GM12878 (cell line): ENCODE results near the gene TMEM201. TPM values are rescaled to one million over a fixed set of nuclear protein-coding genes. Genes with fewer than 3 reads are reported as not detected.

Source experiments
- ATAC-seq: fragments of 200-7000 bp; cut with Tn5 transposase; 3 replicates; pipeline ENCODE4 v1.9.1; 2020; ENCODE audit warnings: mild to moderate bottlenecking, moderate library complexity
- BruUV-seq: library from RNA; stranded (reverse); fragments of 400-500 nt; replicated peaks from 2 replicates; lab custom pipeline; 2021; lab: Mats Ljungman, UMichigan
- CTCF ChIA-PET: fragments of 300-600 bp; sonication (Branson Sonifier 250); formaldehyde crosslinking; extraction: SDS; loops from one replicate; lab custom pipeline; 2021; ENCODE audit warnings: inconsistent platforms; lab: Yijun Ruan, JAX
- POLR2A ChIA-PET: fragments of 350-600 bp; formaldehyde crosslinking; extraction: SDS; loops from one replicate; lab custom pipeline; 2021; ENCODE audit warnings: inconsistent platforms; lab: Charles Lee
- RAD21 ChIA-PET: fragments of 300-600 bp; sonication (Branson Sonifier 250); formaldehyde crosslinking; loops from one replicate; lab custom pipeline; 2023; ENCODE audit warnings: antibody characterized with exemption; ENCODE audit not compliant: unreplicated experiment; lab: Charles Lee
- SMC1A ChIA-PET: fragments of 300-600 bp; sonication (Branson Sonifier 250); formaldehyde crosslinking; loops from one replicate; lab custom pipeline; 2023; ENCODE audit not compliant: unreplicated experiment, uncharacterized antibody; lab: Charles Lee
- DNase-seq: peaks from one replicate; pipeline ENCODE4 v3.0.0-alpha.2; 2011; ENCODE audit warnings: low read depth, low spot score
- FAIRE-seq: peaks from 3 replicates; lab custom pipeline; 2011; peaks lifted over from hg19 to GRCh38; lab: Jason Lieb, UNC
- H2AFZ ChIP-seq: 2 replicates; pipeline ENCODE4 v1.6.0; 2011; ENCODE audit warnings: low read depth, low read length, control low read depth; ENCODE audit not compliant: control insufficient read depth
- H3K27ac ChIP-seq: 2 replicates; pipeline ENCODE4 v1.5.1; 2011; ENCODE audit warnings: control low read depth; ENCODE audit not compliant: control insufficient read depth, insufficient read depth
- H3K27me3 ChIP-seq, 2 experiments: replicated peaks in 1 of 2; 2 replicates each; pipeline versions ENCODE4 v1.6.0 to v1.6.1; 2011; ENCODE audit warnings: low read length in 1 of 2; ENCODE audit not compliant: control insufficient read depth in 2 of 2, insufficient read depth in 2 of 2
- H3K36me3 ChIP-seq, 2 experiments: 2 replicates each; pipeline ENCODE4 v1.5.1; 2011; ENCODE audit warnings: low read length in 1 of 2; ENCODE audit not compliant: control insufficient read depth in 2 of 2, insufficient read depth in 2 of 2
- H3K4me1 ChIP-seq: 2 replicates; pipeline ENCODE4 v1.6.1; 2011; ENCODE audit warnings: mild to moderate bottlenecking, low read length, moderate library complexity, mixed read lengths; ENCODE audit not compliant: control insufficient read depth, insufficient read depth
- H3K4me2 ChIP-seq: 2 replicates; pipeline ENCODE4 v1.6.0; 2011; ENCODE audit warnings: control low read depth; ENCODE audit not compliant: control insufficient read depth, insufficient read depth
- H3K4me3 ChIP-seq: fragments of 200-600 bp; sonication (generic); 2 replicates; pipeline ENCODE4 v1.5.1; 2016
- H3K79me2 ChIP-seq: 2 replicates; pipeline ENCODE4 v1.6.0; 2011; ENCODE audit warnings: low read length; ENCODE audit not compliant: control insufficient read depth, insufficient read depth
- H3K9ac ChIP-seq: 2 replicates; pipeline ENCODE4 v1.8.0; 2011; ENCODE audit warnings: low read length, control low read depth, mixed read lengths; ENCODE audit not compliant: control insufficient read depth, insufficient read depth
- H3K9me3 ChIP-seq: replicated peaks from 3 replicates; pipeline ENCODE4 v1.5.1; 2011; ENCODE audit warnings: mild to moderate bottlenecking, low read length; ENCODE audit not compliant: control insufficient read depth, insufficient read depth
- H4K20me1 ChIP-seq: 2 replicates; pipeline ENCODE4 v1.6.0; 2011; ENCODE audit not compliant: control insufficient read depth, insufficient read depth
- HDAC6 ChIP-seq: fragments of 200-600 bp; sonication (generic); IDR thresholded peaks from one replicate; pipeline ENCODE4 v1.8.0; 2017; ENCODE audit warnings: antibody characterized with exemption; ENCODE audit not compliant: unreplicated experiment
- HDGF ChIP-seq: fragments of 450-650 bp; IDR thresholded peaks from 2 replicates; pipeline ENCODE4 v1.6.1; 2016; ENCODE audit warnings: antibody characterized with exemption
- MXI1 ChIP-seq: fragments of 150-350 bp; IDR thresholded peaks from 2 replicates; pipeline ENCODE4 v1.6.1; 2011; ENCODE audit warnings: low read depth, mild to moderate bottlenecking, inconsistent platforms, low read length, improper control_type of control experiment
- MYC ChIP-seq: IDR thresholded peaks from 2 replicates; pipeline ENCODE4 v1.6.1; 2011; ENCODE audit warnings: mild to moderate bottlenecking, low read length, moderate library complexity, inconsistent platforms; ENCODE audit not compliant: insufficient read depth, insufficient replicate concordance, insufficient read length, severe bottlenecking
- SMAD1 ChIP-seq: fragments of 450-650 bp; IDR thresholded peaks from 2 replicates; pipeline ENCODE4 v1.6.1; 2018; ENCODE audit warnings: mild to moderate bottlenecking, low read depth; ENCODE audit not compliant: partially characterized antibody
- SPI1 ChIP-seq: IDR thresholded peaks from 2 replicates; pipeline ENCODE4 v1.6.1; 2011; ENCODE audit warnings: low read depth, mild to moderate bottlenecking, low read length, moderate library complexity, borderline replicate concordance; ENCODE audit not compliant: insufficient read depth
- STAT1 ChIP-seq: fragments of 450-650 bp; conservative IDR thresholded peaks from 2 replicates; pipeline ENCODE4 v1.6.1; 2014; ENCODE audit warnings: antibody characterized with exemption, mild to moderate bottlenecking
- STAT3 ChIP-seq: IDR thresholded peaks from 2 replicates; pipeline ENCODE4 v1.6.1; 2011; ENCODE audit warnings: low read depth, low read length, improper control_type of control experiment
- YBX1 ChIP-seq: fragments of 450-650 bp; IDR thresholded peaks from 2 replicates; pipeline ENCODE4 v1.6.1; 2016; ENCODE audit warnings: antibody characterized with exemption
- ZBED1 ChIP-seq: IDR thresholded peaks from 2 replicates; pipeline ENCODE4 v1.6.1; 2016; ENCODE audit warnings: borderline replicate concordance
- ZZZ3 ChIP-seq: IDR thresholded peaks from 2 replicates; pipeline ENCODE4 v1.6.1; 2011; ENCODE audit warnings: low read depth; ENCODE audit not compliant: control insufficient read depth, insufficient read length
- WGBS: methylation state at CpG from one replicate; pipeline ENCODE4 v1.1.6; 2016; ENCODE audit warnings: low lambda C conversion rate; ENCODE audit not compliant: insufficient replicate concordance, insufficient coverage; ENCODE audit errors: missing lambda C conversion rate; 5-methylcytosine and 5-hydroxymethylcytosine counted together
- in situ Hi-C: fragments of 300-500 bp; cut with MboI; formaldehyde crosslinking; loops from 9 replicates; pipeline ENCODE4 v1.14.3; 2018; ENCODE audit warnings: mixed read lengths
- intact Hi-C: fragments of 100-400 bp; cut with micrococcal nuclease; formaldehyde crosslinking; loops from one replicate; pipeline ENCODE4 v1.14.2; 2022; ENCODE audit not compliant: unreplicated experiment
- polyA plus RNA-seq, 11 experiments: library from polyadenylated mRNA; depleted of rRNA in 4 of 11; unstranded in 6 of 11; stranded (reverse) in 5 of 11; fragments of >200 nt; fragmentation: Nextera tagmentation in 4 of 11; fragmentation: Illumina TruSeq in 1 of 11; extraction: Ambion mirVana in 4 of 11; extraction: Trizol in 1 of 11; gene quantifications; 1 replicate in 1 of 11; 2 replicates in 10 of 11; pipeline versions ENCODE4 v1.2.1 to v1.2.3, GENCODE V29; 2011 to 2016; ENCODE audit warnings: inconsistent platforms in 2 of 11, missing spikeins in 2 of 11, low read depth in 1 of 11
- total RNA-seq, 4 experiments: library from RNA; depleted of rRNA in 3 of 4; stranded (reverse); fragments of >200 nt in 3 of 4; fragmentation: Illumina TruSeq in 1 of 4; extraction: Trizol in 1 of 4; gene quantifications; 2 replicates each; pipeline versions ENCODE4 v1.2.1 to v1.2.3, GENCODE V29; 2013 to 2021
- TF ChIP-seq, protein P1 (sequence below): fragments of 450-650 bp; formaldehyde crosslinking; IDR thresholded peaks from 2 replicates; pipeline ENCODE4 v1.4.0; 2022; ENCODE audit warnings: mild to moderate bottlenecking, moderate library complexity
- TF ChIP-seq, protein P2 (sequence below): fragments of 450-650 bp; IDR thresholded peaks from 2 replicates; pipeline ENCODE4 v1.6.1; 2016; ENCODE audit warnings: mild to moderate bottlenecking
- TF ChIP-seq, protein P3 (sequence below): fragments of 450-650 bp; IDR thresholded peaks from 2 replicates; pipeline ENCODE4 v1.6.1; 2016; ENCODE audit warnings: mild to moderate bottlenecking
- TF ChIP-seq, protein P4 (sequence below): fragments of 450-650 bp; IDR thresholded peaks from 2 replicates; pipeline ENCODE4 v1.6.1; 2017; ENCODE audit warnings: mild to moderate bottlenecking
- TF ChIP-seq, protein P5 (sequence below): fragments of 150-350 bp; IDR thresholded peaks from 2 replicates; pipeline ENCODE4 v1.6.1; 2014; ENCODE audit warnings: mild to moderate bottlenecking, low read depth, low read length

TMEM201 gene
- total and polyA plus RNA-seq, 10 of the 15 experiments (the other 5 are each of a cell fraction or from before 2014, with no cell fraction given), result 0.13 to 26.6 (median 6.1) TPM

DNA sequence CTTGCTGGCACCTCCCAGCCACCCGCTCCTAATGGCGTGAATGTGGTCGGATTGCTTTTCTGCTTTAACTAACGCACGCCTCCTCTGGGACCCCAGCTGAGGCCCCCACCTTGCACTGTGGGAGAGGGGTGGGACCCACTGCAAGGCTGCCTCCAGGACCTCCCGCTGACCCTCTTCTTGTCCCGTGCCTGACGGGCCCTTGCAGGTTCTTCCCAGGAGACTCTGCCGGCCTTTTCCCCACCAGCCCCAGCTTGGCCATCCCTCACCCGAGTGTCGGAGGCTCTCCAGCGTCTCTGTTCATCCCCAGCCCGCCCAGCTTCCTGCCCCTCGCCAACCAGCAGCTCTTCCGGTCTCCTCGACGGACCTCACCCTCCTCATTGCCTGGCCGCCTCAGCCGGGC, 18.6 kb downstream of the TMEM201 start:
- Histone ChIP-seq H3K9me3 (no peaks in the 10 kb centered on the region), H2AFZ (no peak overlapping the region), H3K4me3 (no peak overlapping the region), H3K9ac (no peak overlapping the region), H3K79me2 (no peaks in the 10 kb centered on the region), H3K4me1 (no peaks in the 10 kb centered on the region), H3K36me3 (peaks cover 3 to 13% of the 10 kb centered on the region in 2 experiments; a peak in 3 of 4 replicates), H3K4me2 (no peak overlapping the region), H3K27me3 (no peaks in the 10 kb centered on the region), H3K27ac (no peak overlapping the region), H4K20me1 (no peaks in the 10 kb centered on the region)
- no peak for DNase-seq
- POLR2A ChIA-PET, result no interaction called here
- in situ Hi-C loops, result no loop called here
- 86% methylated on average over 14 of the region's 19 CpGs for WGBS
- no peak for FAIRE-seq
- BruUV-seq, result no TSS peak
- intact Hi-C loops, result no loop called here
- RAD21 ChIA-PET, result no interaction called here
- ATAC-seq, result no peak
- SMC1A ChIA-PET, result no interaction called here
- CTCF ChIA-PET, result no interaction called here
- TF ChIP-seq ZBED1 (no peak), SPI1 (no peak), MXI1 (no peak), YBX1 (no peak), SMAD1 (no peak), ZZZ3 (no peak), HDGF (no peak), HDAC6 (no peak), MYC (no peak), STAT1 (no peak), STAT3 (no peak)
- TF ChIP-seq, protein P1, sequence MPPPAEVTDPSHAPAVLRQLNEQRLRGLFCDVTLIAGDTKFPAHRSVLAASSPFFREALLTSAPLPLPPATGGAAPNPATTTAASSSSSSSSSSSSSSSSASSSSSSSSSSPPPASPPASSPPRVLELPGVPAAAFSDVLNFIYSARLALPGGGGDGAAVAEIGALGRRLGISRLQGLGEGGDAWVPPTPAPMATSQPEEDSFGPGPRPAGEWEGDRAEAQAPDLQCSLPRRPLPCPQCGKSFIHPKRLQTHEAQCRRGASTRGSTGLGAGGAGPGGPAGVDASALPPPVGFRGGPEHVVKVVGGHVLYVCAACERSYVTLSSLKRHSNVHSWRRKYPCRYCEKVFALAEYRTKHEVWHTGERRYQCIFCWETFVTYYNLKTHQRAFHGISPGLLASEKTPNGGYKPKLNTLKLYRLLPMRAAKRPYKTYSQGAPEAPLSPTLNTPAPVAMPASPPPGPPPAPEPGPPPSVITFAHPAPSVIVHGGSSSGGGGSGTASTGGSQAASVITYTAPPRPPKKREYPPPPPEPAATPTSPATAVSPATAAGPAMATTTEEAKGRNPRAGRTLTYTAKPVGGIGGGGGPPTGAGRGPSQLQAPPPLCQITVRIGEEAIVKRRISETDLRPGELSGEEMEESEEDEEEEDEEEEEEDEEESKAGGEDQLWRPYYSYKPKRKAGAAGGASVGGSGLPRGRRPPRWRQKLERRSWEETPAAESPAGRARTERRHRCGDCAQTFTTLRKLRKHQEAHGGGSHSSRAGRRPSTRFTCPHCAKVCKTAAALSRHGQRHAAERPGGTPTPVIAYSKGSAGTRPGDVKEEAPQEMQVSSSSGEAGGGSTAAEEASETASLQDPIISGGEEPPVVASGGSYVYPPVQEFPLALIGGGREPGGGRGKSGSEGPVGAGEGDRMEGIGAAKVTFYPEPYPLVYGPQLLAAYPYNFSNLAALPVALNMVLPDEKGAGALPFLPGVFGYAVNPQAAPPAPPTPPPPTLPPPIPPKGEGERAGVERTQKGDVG, result no peak
- TF ChIP-seq, protein P2, sequence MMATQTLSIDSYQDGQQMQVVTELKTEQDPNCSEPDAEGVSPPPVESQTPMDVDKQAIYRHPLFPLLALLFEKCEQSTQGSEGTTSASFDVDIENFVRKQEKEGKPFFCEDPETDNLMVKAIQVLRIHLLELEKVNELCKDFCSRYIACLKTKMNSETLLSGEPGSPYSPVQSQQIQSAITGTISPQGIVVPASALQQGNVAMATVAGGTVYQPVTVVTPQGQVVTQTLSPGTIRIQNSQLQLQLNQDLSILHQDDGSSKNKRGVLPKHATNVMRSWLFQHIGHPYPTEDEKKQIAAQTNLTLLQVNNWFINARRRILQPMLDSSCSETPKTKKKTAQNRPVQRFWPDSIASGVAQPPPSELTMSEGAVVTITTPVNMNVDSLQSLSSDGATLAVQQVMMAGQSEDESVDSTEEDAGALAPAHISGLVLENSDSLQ, result no peak
- TF ChIP-seq, protein P3, sequence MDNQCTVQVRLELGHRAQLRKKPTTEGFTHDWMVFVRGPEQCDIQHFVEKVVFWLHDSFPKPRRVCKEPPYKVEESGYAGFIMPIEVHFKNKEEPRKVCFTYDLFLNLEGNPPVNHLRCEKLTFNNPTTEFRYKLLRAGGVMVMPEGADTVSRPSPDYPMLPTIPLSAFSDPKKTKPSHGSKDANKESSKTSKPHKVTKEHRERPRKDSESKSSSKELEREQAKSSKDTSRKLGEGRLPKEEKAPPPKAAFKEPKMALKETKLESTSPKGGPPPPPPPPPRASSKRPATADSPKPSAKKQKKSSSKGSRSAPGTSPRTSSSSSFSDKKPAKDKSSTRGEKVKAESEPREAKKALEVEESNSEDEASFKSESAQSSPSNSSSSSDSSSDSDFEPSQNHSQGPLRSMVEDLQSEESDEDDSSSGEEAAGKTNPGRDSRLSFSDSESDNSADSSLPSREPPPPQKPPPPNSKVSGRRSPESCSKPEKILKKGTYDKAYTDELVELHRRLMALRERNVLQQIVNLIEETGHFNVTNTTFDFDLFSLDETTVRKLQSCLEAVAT, result no peak
- TF ChIP-seq, protein P4, sequence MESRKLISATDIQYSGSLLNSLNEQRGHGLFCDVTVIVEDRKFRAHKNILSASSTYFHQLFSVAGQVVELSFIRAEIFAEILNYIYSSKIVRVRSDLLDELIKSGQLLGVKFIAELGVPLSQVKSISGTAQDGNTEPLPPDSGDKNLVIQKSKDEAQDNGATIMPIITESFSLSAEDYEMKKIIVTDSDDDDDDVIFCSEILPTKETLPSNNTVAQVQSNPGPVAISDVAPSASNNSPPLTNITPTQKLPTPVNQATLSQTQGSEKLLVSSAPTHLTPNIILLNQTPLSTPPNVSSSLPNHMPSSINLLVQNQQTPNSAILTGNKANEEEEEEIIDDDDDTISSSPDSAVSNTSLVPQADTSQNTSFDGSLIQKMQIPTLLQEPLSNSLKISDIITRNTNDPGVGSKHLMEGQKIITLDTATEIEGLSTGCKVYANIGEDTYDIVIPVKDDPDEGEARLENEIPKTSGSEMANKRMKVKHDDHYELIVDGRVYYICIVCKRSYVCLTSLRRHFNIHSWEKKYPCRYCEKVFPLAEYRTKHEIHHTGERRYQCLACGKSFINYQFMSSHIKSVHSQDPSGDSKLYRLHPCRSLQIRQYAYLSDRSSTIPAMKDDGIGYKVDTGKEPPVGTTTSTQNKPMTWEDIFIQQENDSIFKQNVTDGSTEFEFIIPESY, result no peak
- TF ChIP-seq, protein P5, sequence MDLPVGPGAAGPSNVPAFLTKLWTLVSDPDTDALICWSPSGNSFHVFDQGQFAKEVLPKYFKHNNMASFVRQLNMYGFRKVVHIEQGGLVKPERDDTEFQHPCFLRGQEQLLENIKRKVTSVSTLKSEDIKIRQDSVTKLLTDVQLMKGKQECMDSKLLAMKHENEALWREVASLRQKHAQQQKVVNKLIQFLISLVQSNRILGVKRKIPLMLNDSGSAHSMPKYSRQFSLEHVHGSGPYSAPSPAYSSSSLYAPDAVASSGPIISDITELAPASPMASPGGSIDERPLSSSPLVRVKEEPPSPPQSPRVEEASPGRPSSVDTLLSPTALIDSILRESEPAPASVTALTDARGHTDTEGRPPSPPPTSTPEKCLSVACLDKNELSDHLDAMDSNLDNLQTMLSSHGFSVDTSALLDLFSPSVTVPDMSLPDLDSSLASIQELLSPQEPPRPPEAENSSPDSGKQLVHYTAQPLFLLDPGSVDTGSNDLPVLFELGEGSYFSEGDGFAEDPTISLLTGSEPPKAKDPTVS, result no peak
